Measurements from ENCODE around the gene EFNA5. TPM values are rescaled to one million over a fixed set of nuclear protein-coding genes. Genes with fewer than 3 reads are reported as not detected.

The EFNA5 gene
- total RNA-seq, 4 donors from 2014 or later: 1.2 to 22.7 (median 9.4) TPM

DNA sequence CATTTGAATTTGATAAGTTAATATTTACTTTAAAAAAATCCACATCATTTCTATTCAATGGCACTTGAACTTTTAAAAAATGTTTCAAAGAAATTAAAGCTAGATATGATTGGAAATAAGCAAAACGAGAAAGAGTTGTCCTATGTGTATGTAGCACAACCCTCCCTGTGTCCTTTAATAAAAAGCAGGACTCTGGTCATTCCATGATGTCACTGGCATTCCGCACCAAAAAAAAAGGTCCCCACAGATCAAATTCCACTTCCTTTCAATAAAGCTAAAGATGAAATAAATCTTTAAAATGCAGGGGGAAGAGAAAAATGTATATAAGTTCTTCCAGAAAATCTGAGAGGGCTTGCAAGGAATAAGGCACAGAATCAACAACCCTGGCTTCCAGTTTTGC is 103.8 kb downstream of the EFNA5 start:
- Histone ChIP-seq H3K4me1 (peaks cover 0 to 3% of the 10 kb centered on the region in 2 donors), H3K4me3 (no peak overlapping the region), H3K9me3 (no peaks in the 10 kb centered on the region), H3K27ac (no peak overlapping the region), H3K27me3 (no peaks in the 10 kb centered on the region), H3K36me3 (no peaks in the 10 kb centered on the region)
- intact Hi-C loops (cut with DNase I; ENCODE audit: low total_unique reads): no loop called here
- TF ChIP-seq, protein P1, sequence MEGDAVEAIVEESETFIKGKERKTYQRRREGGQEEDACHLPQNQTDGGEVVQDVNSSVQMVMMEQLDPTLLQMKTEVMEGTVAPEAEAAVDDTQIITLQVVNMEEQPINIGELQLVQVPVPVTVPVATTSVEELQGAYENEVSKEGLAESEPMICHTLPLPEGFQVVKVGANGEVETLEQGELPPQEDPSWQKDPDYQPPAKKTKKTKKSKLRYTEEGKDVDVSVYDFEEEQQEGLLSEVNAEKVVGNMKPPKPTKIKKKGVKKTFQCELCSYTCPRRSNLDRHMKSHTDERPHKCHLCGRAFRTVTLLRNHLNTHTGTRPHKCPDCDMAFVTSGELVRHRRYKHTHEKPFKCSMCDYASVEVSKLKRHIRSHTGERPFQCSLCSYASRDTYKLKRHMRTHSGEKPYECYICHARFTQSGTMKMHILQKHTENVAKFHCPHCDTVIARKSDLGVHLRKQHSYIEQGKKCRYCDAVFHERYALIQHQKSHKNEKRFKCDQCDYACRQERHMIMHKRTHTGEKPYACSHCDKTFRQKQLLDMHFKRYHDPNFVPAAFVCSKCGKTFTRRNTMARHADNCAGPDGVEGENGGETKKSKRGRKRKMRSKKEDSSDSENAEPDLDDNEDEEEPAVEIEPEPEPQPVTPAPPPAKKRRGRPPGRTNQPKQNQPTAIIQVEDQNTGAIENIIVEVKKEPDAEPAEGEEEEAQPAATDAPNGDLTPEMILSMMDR (IDR thresholded peaks at IDR 0.05): no peak
- no peak for TF ChIP-seq POLR2A (IDR thresholded peaks at IDR 0.05)
- no peak for DNase-seq

DNA sequence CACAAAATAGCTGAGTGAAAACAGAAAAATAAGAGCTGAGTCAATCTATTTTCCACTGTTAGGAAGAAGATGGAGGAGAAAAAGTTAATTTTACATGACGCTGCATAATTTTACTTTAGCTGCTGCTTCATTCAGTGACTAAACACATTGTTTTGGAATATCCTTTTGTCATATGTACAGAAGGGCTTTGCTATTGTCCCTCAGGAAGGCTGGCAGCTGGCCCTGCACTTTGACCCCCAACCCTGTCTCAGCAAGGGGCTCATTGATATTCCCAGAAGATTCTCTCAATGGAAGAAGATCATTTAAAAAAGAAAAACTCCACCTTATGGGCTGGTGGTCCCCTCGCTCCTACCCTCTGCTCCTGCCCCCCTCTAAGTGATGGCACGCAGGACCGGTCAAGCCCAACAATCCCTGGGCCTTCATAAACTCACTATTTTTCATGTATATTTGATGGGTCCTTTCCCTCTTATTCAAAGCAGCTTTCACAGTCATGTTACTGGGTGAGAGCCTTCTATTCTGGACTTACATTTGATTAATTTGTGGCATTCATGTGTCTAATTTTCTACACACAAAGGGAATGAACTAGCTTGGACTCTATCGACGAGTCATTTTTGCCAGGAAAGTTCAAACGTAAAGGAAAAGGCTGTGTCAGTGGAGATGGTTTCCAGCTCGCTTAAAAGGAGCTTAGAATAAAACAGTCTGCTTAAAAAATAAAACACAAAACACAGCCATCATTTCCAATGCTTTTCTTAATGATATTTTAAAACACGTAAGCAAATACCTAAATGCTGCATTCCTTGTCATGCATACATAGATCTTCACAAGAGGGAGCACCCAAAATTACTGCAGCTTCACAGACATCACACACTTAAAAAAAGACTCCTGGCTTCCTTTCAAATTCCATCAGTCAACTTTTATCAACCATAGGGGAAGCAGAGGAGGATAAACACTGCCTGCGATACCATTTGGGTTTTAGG is 104.7 kb downstream of the EFNA5 start:
- Histone ChIP-seq H3K27me3 (no peaks in the 10 kb centered on the region), H3K27ac (no peak overlapping the region), H3K36me3 (no peaks in the 10 kb centered on the region), H3K9me3 (no peaks in the 10 kb centered on the region), H3K4me3 (no peak overlapping the region), H3K4me1 (no peaks in the 10 kb centered on the region)
- intact Hi-C loops (cut with DNase I; ENCODE audit: low total_unique reads): no loop called here
- DNase-seq: no peak
- no peak for TF ChIP-seq POLR2A (IDR thresholded peaks at IDR 0.05)
- TF ChIP-seq, protein P1 (IDR thresholded peaks at IDR 0.05): no peak

DNA sequence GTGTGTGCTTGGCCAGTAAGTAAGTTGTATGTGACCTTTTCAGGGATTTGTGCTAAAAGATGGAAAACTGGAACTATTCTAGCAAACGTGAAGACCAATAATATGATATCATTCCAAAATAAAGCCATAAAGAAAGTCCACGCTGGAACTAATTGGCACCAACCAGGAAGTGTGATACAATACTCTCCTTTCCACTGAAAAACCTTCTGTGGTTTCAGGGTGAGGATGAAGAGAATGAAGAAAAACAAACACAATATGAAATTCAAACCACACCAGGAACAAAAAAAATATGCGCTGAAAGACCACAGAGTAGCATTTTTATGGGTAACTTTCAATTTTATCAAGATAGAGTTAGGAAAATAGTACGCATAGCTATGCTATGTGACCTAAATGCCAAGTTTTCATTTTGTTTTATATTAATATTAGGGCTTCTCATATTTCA is 105.8 kb downstream of the EFNA5 start:
- Histone ChIP-seq H3K4me3 (no peak overlapping the region), H3K27ac (no peak overlapping the region), H3K36me3 (no peaks in the 10 kb centered on the region), H3K9me3 (no peaks in the 10 kb centered on the region), H3K4me1 (no peaks in the 10 kb centered on the region), H3K27me3 (no peaks in the 10 kb centered on the region)
- no peak for DNase-seq
- no peak for TF ChIP-seq POLR2A (IDR thresholded peaks at IDR 0.05)
- TF ChIP-seq, protein P1 (IDR thresholded peaks at IDR 0.05): no peak
- intact Hi-C loops (cut with DNase I; ENCODE audit: low total_unique reads): no loop called here

DNA sequence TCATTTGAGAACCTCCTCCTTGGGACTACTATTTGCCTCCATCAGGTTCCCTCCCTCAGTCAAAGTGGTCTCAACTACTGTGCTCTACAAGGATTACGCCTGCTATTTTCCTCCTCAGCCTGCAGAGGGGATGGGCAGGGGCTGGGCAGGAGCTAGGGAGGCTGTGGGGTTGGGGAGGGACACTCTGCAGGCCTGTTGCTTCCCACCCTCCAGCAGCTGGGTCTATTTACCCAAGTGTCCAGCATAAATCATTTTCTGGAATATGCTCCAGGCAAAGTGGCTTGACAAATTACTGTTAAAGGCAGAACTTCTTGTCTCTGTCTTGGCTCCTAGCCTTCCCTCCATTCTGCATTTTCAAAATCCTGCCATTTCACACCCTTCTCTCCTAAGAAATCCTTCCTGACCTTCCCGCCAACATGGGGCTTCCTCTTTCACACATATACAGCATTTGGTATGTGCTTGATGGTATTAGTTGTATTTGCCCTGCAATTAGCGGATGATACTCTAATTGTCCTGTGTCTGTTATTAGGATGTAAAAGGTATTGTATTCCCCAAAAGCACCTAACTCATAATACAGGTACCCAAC is 106.7 kb downstream of the EFNA5 start:
- TF ChIP-seq POLR2A (IDR thresholded peaks at IDR 0.05): no peak
- no peak overlapping the region for H3K27ac ChIP-seq
- DNase-seq: no peak
- no peaks in the 10 kb centered on the region for H3K27me3 ChIP-seq
- no peaks in the 10 kb centered on the region for H3K9me3 ChIP-seq
- H3K4me3 ChIP-seq: no peak overlapping the region
- intact Hi-C loops (cut with DNase I; ENCODE audit: low total_unique reads): no loop called here
- no peaks in the 10 kb centered on the region for H3K36me3 ChIP-seq
- no peaks in the 10 kb centered on the region for H3K4me1 ChIP-seq

DNA sequence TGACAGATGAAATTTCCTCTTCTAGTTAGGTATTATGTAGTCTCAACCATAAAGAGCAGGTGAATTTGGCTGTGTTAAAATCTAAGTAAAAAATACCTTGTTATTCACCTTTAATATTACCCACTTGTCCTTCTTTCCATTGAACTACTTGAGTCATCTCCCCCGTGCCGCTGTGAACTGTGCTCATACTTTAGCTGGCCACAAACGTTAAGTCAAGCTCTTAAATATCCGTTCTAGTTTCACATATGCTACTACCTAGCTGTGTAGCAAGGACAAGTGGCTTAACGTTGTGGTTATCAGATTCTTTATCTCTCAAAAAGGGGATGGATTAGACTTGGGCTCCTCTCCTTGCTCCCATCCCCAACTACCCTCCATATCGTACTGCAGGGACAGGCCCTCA is 110.4 kb downstream of the EFNA5 start:
- TF ChIP-seq, protein P1 (IDR thresholded peaks at IDR 0.05): no peak
- no peak for TF ChIP-seq POLR2A (IDR thresholded peaks at IDR 0.05)
- no peaks in the 10 kb centered on the region for H3K4me1 ChIP-seq
- no peak overlapping the region for H3K4me3 ChIP-seq
- H3K27me3 ChIP-seq: no peaks in the 10 kb centered on the region
- intact Hi-C loops (cut with DNase I; ENCODE audit: low total_unique reads): no loop called here
- H3K36me3 ChIP-seq: no peaks in the 10 kb centered on the region
- no peak for DNase-seq
- H3K9me3 ChIP-seq: no peaks in the 10 kb centered on the region
- no peak overlapping the region for H3K27ac ChIP-seq

Measured in uterus (tissue), 4 donors.